Tibial nerve (tissue), 4 donors: ENCODE measurements around the gene C13orf46. TPM values are rescaled to one million over a fixed set of nuclear protein-coding genes. Genes with fewer than 3 reads are reported as not detected.

Experiments
- DNase-seq, 2 donors: peaks; one replicate each; pipeline ENCODE4 v3.0.0-alpha.2; 2019; ENCODE audit warnings: low spot score in 2 of 2
- H3K27ac ChIP-seq, 4 donors: fragments of 200-600 bp; sonication (generic) in 3 of 4; one replicate each; pipeline ENCODE4 v1.5.1; 2017 to 2019; ENCODE audit warnings: mild to moderate bottlenecking in 1 of 4
- H3K27me3 ChIP-seq, 2 donors: fragments of 200-600 bp; sonication (generic) in 1 of 2; one replicate each; pipeline versions ENCODE4 v1.5.1 to v1.6.0; 2017 to 2019
- H3K36me3 ChIP-seq, 3 donors: fragments of 200-600 bp; sonication (generic); one replicate each; pipeline ENCODE4 v1.5.1; 2018 to 2019
- H3K4me1 ChIP-seq, 4 donors: fragments of 200-600 bp; sonication (generic) in 3 of 4; one replicate each; pipeline ENCODE4 v1.5.1; 2017 to 2019
- H3K4me3 ChIP-seq, 4 donors: fragments of 200-600 bp; sonication (generic) in 3 of 4; one replicate each; pipeline ENCODE4 v1.5.1; 2017 to 2019; ENCODE audit warnings: mild to moderate bottlenecking in 1 of 4, moderate library complexity in 1 of 4
- H3K9me3 ChIP-seq, 4 donors: fragments of 200-600 bp; sonication (generic) in 3 of 4; one replicate each; pipeline ENCODE4 v1.5.1; 2017 to 2019
- EP300 ChIP-seq, 2 donors: sonication (generic); formaldehyde crosslinking; IDR thresholded peaks; one replicate each; pipeline ENCODE4 v1.6.1; 2017; ENCODE audit warnings: antibody characterized with exemption in 2 of 2, mild to moderate bottlenecking in 1 of 2
- POLR2A ChIP-seq, 2 donors: fragments of 450-650 bp; IDR thresholded peaks; one replicate each; pipeline ENCODE4 v1.6.1; 2017; ENCODE audit warnings: antibody characterized with exemption in 2 of 2, mild to moderate bottlenecking in 2 of 2, moderate library complexity in 2 of 2
- WGBS, 2 donors: methylation state at CpG; one replicate each; pipeline ENCODE4 v1.1.5; 2018; 5-methylcytosine and 5-hydroxymethylcytosine counted together
- total RNA-seq, 4 donors: library from RNA; depleted of rRNA; stranded (reverse); fragments of >200 nt; gene quantifications; one replicate each; pipeline ENCODE4 v1.1.0, GENCODE V29; 2016
- TF ChIP-seq, protein P1 (sequence below), 5 experiments: fragments of 200-600 bp in 3 of 5; fragments of 450-650 bp in 2 of 5; sonication (generic) in 3 of 5; IDR thresholded peaks; one replicate each; pipeline ENCODE4 v1.5.1; 2016 to 2019; ENCODE audit warnings: antibody characterized with exemption in 5 of 5, mild to moderate bottlenecking in 3 of 5, moderate library complexity in 2 of 5

C13orf46 gene
- total RNA-seq, 4 donors from 2014 or later: 3.3 to 17.7 (median 4.1) TPM

DNA sequence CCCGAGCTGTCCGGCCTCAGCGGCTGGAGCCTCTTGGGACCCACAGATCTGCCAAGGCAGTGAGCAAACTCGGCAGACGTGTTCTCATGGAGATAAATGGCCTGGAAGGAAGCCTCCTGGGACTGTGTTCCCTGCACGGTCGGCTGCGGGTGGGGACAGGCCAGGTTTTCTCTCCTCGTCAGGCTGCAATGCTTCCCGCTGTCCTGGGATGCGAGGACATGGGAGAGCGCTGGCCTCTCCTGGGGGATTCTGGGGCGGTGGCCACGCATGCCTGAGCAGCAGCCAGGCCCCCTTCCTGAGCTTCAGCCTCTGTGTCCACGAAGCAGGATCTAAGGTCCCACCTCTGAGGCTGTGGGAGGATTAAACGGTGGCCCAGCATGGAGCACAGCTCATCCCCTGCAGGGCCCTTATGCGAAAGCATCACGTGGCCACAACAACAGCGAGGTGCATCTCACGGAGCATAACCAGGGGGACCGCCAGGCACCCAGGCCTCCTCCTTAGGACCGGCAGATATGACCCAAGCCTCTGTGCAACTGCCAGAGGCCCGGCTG lies 21.2 kb upstream of the C13orf46 start:
- Histone ChIP-seq H3K4me1 (peaks cover 0 to 14% (median 10%) of the 10 kb centered on the region in 4 donors), H3K27me3 (no peaks in the 10 kb centered on the region), H3K36me3 (peaks cover 0 to 65% (median 7%) of the 10 kb centered on the region in 3 donors), H3K27ac (no peak overlapping the region), H3K9me3 (no peaks in the 10 kb centered on the region), H3K4me3 (no peak overlapping the region)
- WGBS, 2 donors: 75 to 78% methylated on average over 16 of the region's 23 CpGs
- DNase-seq: no peak
- TF ChIP-seq POLR2A (IDR thresholded peaks at IDR 0.05): no peak
- TF ChIP-seq EP300 (IDR thresholded peaks at IDR 0.05): no peak
- TF ChIP-seq, protein P1, sequence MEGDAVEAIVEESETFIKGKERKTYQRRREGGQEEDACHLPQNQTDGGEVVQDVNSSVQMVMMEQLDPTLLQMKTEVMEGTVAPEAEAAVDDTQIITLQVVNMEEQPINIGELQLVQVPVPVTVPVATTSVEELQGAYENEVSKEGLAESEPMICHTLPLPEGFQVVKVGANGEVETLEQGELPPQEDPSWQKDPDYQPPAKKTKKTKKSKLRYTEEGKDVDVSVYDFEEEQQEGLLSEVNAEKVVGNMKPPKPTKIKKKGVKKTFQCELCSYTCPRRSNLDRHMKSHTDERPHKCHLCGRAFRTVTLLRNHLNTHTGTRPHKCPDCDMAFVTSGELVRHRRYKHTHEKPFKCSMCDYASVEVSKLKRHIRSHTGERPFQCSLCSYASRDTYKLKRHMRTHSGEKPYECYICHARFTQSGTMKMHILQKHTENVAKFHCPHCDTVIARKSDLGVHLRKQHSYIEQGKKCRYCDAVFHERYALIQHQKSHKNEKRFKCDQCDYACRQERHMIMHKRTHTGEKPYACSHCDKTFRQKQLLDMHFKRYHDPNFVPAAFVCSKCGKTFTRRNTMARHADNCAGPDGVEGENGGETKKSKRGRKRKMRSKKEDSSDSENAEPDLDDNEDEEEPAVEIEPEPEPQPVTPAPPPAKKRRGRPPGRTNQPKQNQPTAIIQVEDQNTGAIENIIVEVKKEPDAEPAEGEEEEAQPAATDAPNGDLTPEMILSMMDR (IDR thresholded peaks at IDR 0.05): no peak

DNA sequence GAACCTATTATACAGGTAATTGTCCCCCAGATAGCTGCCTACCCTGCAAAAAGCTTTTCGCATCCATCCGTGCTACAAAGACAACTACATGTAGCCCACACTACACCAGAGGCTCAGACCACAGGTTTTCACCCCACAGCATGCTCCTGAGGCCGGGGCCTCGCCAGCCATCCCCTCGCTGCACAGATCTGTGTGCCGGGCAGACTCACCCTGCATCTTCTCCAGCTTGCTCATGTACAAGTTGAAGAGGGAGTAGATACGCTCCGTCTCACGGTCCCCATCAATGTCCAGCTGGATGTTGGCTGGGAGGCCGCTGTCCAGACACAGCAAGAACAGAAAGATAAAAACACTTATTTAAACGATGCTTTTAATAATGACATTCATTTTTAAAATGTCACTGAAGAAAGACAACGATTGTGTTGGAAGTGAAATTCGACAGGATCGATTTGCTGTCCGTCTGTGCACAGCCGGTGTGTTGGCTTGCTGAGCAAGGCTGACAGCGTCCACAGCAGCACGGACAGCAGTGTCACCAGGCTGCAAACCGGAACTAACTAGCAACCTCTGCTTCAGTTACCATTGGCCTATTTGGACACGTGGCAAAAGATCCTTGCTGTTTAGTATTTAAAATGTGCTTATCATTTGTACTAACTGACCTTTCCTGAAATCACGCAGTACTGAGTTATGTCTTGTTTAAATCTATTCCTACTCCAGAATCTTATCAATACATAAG lies 18.6 kb upstream of the C13orf46 start:
- Histone ChIP-seq H3K4me1 (peaks cover 0 to under 1% (median 0%) of the 10 kb centered on the region in 4 donors), H3K27me3 (no peaks in the 10 kb centered on the region), H3K36me3 (peaks cover 0 to 68% (median 8%) of the 10 kb centered on the region in 3 donors), H3K27ac (no peak overlapping the region), H3K4me3 (no peak overlapping the region), H3K9me3 (no peaks in the 10 kb centered on the region)
- no peak for TF ChIP-seq POLR2A (IDR thresholded peaks at IDR 0.05)
- TF ChIP-seq, protein P1 (IDR thresholded peaks at IDR 0.05): no peak
- TF ChIP-seq EP300 (IDR thresholded peaks at IDR 0.05): no peak
- WGBS, 2 donors: 83 to 86% methylated on average over 21 of the region's 21 CpGs
- no peak for DNase-seq

DNA sequence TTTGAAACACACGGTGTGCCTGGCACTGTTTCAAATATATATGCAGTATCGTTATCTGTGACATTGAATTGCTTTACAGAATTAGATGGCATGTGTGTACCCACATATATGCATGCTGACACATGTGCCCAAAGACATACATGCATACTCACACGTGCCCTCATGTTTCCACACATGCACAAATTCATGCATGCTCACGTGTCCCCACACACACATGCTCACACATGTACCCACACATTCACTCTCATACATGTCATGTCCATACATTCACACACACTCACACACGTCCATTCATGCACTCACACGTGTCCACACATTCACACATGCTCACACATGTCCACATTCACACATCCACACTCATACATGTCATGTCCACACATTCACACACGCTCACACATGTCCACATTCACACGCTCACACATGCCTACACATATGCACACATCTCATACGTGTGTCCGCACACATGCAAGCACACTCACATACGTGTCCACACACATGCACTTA lies 17.9 kb upstream of the C13orf46 start:
- DNase-seq: no peak
- Histone ChIP-seq H3K4me1 (no peaks in the 10 kb centered on the region), H3K9me3 (no peaks in the 10 kb centered on the region), H3K36me3 (peaks cover 0 to 62% (median 8%) of the 10 kb centered on the region in 3 donors), H3K27me3 (no peaks in the 10 kb centered on the region), H3K4me3 (no peak overlapping the region), H3K27ac (no peak overlapping the region)
- TF ChIP-seq EP300 (IDR thresholded peaks at IDR 0.05): no peak
- no peak for TF ChIP-seq POLR2A (IDR thresholded peaks at IDR 0.05)
- TF ChIP-seq, protein P1 (IDR thresholded peaks at IDR 0.05): no peak
- WGBS, 2 donors: 90 to 94% methylated on average over 11 of the region's 11 CpGs

DNA sequence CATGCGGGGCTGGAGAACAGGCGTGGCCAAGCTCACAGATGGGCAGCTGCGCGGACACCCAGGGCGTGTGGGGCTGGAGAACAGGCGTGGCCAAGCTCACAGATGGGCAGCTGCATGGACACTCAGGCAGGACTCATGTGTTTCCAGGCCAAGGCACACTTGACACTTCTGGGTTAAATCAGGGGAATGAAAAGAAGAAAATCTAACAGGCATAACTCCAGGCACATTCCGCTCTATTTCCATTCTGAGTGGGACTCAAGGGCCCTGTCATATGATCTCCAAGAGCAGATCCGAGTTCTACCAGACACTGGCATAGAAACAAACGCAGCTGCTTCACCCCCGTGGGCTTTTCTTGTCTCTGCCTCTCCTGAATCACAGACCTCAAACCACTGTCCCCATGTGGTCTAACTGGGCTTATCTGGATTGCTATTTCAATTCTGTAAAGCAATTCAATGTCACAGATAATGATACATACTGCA lies 17.4 kb upstream of the C13orf46 start:
- WGBS, 2 donors: 52 to 69% methylated on average over 5 to 6 of the region's 10 CpGs
- H3K4me3 ChIP-seq: no peak overlapping the region
- no peaks in the 10 kb centered on the region for H3K9me3 ChIP-seq
- peak in 1 of 2 donors; percentile 12 for TF ChIP-seq EP300 (IDR thresholded peaks at IDR 0.05)
- TF ChIP-seq POLR2A (IDR thresholded peaks at IDR 0.05): no peak
- TF ChIP-seq, protein P1 (IDR thresholded peaks at IDR 0.05): no peak
- DNase-seq: no peak
- H3K36me3 ChIP-seq: peaks cover 0 to 57% (median 8%) of the 10 kb centered on the region in 3 donors
- no peaks in the 10 kb centered on the region for H3K27me3 ChIP-seq
- H3K4me1 ChIP-seq: no peaks in the 10 kb centered on the region
- no peak overlapping the region for H3K27ac ChIP-seq

DNA sequence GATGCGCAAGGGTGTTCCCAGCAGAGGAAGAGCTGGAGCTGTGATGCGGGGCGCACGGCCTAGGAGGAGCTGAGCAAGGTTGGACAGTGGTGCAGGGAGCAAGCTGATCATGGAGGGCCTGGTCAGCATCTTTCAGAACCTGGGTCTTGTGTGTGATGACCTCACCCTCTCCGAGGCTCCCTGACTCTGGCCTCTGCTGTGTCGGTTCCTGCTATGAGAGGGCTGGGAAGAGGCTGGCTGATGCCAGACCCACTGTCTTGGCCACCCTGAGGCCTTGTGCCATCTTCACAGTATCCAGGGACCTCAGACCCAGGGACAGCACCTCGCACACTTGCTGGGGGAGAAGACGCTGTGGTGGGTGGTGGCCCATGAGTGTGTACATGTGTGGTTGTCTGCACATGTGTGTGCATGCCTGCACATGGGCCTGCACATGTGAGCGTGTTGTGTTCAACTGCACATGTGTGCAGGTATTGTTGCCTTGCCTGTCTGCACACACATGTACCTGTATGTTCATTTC lies 16.5 kb upstream of the C13orf46 start:
- no peaks in the 10 kb centered on the region for H3K27me3 ChIP-seq
- peaks cover 0 to 51% (median 8%) of the 10 kb centered on the region in 3 donors for H3K36me3 ChIP-seq
- H3K27ac ChIP-seq: no peak overlapping the region
- 92 to 94% methylated on average over 9 of the region's 9 CpGs for WGBS, 2 donors
- no peaks in the 10 kb centered on the region for H3K4me1 ChIP-seq
- TF ChIP-seq POLR2A (IDR thresholded peaks at IDR 0.05): no peak
- TF ChIP-seq, protein P1 (IDR thresholded peaks at IDR 0.05): no peak
- no peak for TF ChIP-seq EP300 (IDR thresholded peaks at IDR 0.05)
- no peak overlapping the region for H3K4me3 ChIP-seq
- DNase-seq: peak in 1 of 2 donors; percentile 7
- H3K9me3 ChIP-seq: no peaks in the 10 kb centered on the region
